ENCODE measurements around the gene BRME1.

- TF ChIP-seq, protein P1, sequence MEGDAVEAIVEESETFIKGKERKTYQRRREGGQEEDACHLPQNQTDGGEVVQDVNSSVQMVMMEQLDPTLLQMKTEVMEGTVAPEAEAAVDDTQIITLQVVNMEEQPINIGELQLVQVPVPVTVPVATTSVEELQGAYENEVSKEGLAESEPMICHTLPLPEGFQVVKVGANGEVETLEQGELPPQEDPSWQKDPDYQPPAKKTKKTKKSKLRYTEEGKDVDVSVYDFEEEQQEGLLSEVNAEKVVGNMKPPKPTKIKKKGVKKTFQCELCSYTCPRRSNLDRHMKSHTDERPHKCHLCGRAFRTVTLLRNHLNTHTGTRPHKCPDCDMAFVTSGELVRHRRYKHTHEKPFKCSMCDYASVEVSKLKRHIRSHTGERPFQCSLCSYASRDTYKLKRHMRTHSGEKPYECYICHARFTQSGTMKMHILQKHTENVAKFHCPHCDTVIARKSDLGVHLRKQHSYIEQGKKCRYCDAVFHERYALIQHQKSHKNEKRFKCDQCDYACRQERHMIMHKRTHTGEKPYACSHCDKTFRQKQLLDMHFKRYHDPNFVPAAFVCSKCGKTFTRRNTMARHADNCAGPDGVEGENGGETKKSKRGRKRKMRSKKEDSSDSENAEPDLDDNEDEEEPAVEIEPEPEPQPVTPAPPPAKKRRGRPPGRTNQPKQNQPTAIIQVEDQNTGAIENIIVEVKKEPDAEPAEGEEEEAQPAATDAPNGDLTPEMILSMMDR (IDR thresholded peaks at IDR 0.05), result no peak
- no peak for TF ChIP-seq POLR2A (IDR thresholded peaks at IDR 0.05)
These were observed 20.0 kb downstream of the BRME1 start for GRCh38 chr19:13885826-13886365.
